K562 (cell line): ENCODE measurements around the gene MECP2. TPM values are rescaled to one million over a fixed set of nuclear protein-coding genes. Genes with fewer than 3 reads are reported as not detected.

Experiments
- AFF4 ChIP-seq: sonication (generic); formaldehyde crosslinking; IDR thresholded peaks from 2 replicates; pipeline ENCODE4 v1.8.0; 2023; ENCODE audit warnings: mild to moderate bottlenecking, missing genetic modification reagents
- MLLT1 ChIP-seq, 2 experiments: fragments of 450-650 bp; IDR thresholded peaks; 2 replicates each; pipeline ENCODE4 v1.6.1; 2016
- OTX1 ChIP-seq: fragments of 450-650 bp; formaldehyde crosslinking; IDR thresholded peaks from 2 replicates; pipeline ENCODE4 v1.4.0; 2022; ENCODE audit warnings: mild to moderate bottlenecking
- polyA plus RNA-seq, 8 experiments: library from polyadenylated mRNA; depleted of rRNA in 4 of 8; stranded (reverse) in 5 of 8; unstranded in 3 of 8; fragments of >200 nt; fragmentation: Nextera tagmentation in 2 of 8; fragmentation: Illumina TruSeq in 1 of 8; extraction: Ambion mirVana in 2 of 8; extraction: Trizol in 1 of 8; gene quantifications; 2 replicates each; pipeline versions ENCODE4 v1.2.1 to v1.2.3, GENCODE V29; 2011 to 2014; ENCODE audit warnings: inconsistent platforms in 1 of 8, missing spikeins in 1 of 8
- total RNA-seq, 7 experiments: library from RNA; depleted of rRNA in 6 of 7; stranded (reverse); fragments of >200 nt in 6 of 7; fragmentation: Illumina TruSeq in 2 of 7; extraction: Trizol in 2 of 7; gene quantifications; 2 replicates each; pipeline versions ENCODE4 v1.2.1 to v1.2.3, GENCODE V29; 2011 to 2021; ENCODE audit warnings: low replicate concordance in 1 of 7

MECP2 gene
- total and polyA plus RNA-seq, 9 of the 15 experiments (the other 6 are each of a cell fraction or from before 2014, with no cell fraction given) = 2.1 to 50.9 (median 30.5) TPM

- TF ChIP-seq AFF4 (0 out of 2 replicates have a peak, but pooled peaks have one; percentile 29), MLLT1 (IDR thresholded peaks at IDR 0.05) (no peak), OTX1 (CRISPR knock-in tag) (no peak)
- TF ChIP-seq, all 486 proteins: peak for 3
These were observed 123.4 kb downstream of the MECP2 start (continued) for GRCh38 chrX:153974003-153974725.
